ENCODE measurements around the gene DLST.

GRCh38 chr14:74952180-74952665 is 70.5 kb downstream of the DLST start:
- TF ChIP-seq CTCF (conservative IDR thresholded peaks at IDR 0.05; ENCODE audit: low read length) (no peak), EZH2phosphoT487 (IDR thresholded peaks at IDR 0.05; ENCODE audit: borderline replicate concordance) (no peak)

Measured in Loucy (cell line).